AG09319 (cell line): Measurements from ENCODE around the gene TANGO6.
A peak's percentile ranks its signal among the peaks of the same experiment; 100 is the strongest.

Experiments used
- DNase-seq: peaks from one replicate; pipeline ENCODE4 v3.0.0-alpha.2; 2010; ENCODE audit warnings: low read depth; ENCODE audit errors: extremely low read depth
- TF ChIP-seq, protein P1 (sequence below): IDR thresholded peaks from 2 replicates; pipeline ENCODE4 v1.5.1; 2011; ENCODE audit warnings: low read depth, mild to moderate bottlenecking, inconsistent platforms, low read length, moderate library complexity

TANGO6 gene

DNA sequence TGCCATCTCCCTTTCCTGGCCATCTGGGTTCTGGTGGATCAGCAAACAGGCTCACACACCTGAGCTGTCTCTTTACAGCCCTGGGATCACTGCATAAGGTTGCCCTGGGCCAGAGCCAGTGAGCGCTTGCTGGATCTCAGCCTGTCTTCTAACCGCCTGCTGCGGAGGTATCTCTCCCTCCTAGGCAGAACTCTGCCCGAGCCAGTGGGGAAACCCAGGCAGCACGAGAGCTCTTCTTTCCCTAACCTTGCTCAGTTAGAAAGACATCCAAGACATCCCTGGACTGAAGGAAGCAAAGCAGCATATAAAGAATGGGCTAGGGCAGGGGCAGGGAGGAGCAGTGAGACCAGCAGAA is 268.5 kb downstream of the TANGO6 start:
- no peak for DNase-seq
- TF ChIP-seq, protein P1, sequence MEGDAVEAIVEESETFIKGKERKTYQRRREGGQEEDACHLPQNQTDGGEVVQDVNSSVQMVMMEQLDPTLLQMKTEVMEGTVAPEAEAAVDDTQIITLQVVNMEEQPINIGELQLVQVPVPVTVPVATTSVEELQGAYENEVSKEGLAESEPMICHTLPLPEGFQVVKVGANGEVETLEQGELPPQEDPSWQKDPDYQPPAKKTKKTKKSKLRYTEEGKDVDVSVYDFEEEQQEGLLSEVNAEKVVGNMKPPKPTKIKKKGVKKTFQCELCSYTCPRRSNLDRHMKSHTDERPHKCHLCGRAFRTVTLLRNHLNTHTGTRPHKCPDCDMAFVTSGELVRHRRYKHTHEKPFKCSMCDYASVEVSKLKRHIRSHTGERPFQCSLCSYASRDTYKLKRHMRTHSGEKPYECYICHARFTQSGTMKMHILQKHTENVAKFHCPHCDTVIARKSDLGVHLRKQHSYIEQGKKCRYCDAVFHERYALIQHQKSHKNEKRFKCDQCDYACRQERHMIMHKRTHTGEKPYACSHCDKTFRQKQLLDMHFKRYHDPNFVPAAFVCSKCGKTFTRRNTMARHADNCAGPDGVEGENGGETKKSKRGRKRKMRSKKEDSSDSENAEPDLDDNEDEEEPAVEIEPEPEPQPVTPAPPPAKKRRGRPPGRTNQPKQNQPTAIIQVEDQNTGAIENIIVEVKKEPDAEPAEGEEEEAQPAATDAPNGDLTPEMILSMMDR = no peak

DNA sequence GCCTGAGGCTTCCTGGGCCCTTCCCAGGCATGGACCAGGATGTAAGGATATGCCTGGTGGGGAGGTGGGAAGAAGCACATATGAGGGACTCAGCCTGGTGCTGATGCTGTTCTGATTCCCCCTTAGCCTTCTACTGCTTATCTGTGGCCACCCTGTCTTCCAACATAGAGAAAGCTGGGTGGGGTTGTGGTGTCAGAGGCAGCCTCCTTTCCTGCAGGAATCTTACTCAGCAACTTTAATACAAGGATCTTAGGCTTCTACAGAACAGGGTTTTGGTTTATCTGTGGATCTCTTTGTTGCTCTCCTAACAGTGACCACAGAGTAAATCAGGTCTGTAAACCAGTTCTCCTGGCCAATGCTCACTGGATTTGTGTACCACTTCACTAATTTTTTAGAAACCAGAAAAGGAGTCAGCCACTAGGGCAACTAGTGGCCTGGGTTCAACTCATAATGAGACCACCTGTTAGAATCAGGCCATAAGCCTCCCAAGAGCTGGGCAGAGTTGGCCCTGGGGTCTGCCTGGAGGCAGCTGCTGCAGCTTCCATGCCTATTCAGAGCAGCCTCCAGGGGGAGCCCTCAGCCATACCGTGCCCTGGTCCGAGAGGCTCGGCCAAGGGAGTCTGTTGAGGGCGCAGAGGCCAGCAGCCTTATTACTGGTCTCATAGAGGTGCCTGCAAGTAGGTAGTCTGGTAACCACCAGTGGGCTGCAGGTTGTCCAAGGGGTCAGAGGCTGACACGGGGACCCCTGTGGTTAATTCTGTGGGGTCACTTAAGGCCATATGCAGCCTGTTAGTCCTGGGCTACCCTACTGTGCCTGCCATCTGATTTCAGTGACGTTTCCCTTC is 269.2 kb downstream of the TANGO6 start:
- DNase-seq = no peak
- TF ChIP-seq, protein P1 = peak; percentile 78

DNA sequence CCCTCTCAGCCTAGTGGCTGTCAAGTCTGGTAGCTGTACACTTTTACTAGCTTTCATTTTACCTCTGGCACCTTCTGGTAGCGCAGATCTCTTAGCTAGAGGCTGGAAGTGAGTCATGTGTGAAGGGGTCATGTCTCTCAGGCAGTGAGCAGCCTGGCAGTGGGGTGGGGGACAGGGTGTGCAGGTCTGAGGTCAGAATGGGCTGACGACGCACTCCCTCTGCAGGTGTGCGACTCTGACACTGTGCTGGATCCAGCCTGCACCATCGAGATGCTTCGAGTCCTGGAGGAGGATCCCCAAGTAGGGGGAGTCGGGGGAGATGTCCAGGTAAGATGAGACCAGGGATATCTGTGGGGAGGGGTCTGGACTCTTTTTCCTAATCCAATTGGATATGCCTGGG is 269.9 kb downstream of the TANGO6 start:
- TF ChIP-seq, protein P1 = no peak
- no peak for DNase-seq

DNA sequence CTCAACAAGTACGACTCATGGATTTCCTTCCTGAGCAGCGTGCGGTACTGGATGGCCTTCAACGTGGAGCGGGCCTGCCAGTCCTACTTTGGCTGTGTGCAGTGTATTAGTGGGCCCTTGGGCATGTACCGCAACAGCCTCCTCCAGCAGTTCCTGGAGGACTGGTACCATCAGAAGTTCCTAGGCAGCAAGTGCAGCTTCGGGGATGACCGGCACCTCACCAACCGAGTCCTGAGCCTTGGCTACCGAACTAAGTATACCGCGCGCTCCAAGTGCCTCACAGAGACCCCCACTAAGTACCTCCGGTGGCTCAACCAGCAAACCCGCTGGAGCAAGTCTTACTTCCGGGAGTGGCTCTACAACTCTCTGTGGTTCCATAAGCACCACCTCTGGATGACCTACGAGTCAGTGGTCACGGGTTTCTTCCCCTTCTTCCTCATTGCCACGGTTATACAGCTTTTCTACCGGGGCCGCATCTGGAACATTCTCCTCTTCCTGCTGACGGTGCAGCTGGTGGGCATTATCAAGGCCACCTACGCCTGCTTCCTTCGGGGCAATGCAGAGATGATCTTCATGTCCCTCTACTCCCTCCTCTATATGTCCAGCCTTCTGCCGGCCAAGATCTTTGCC is 271.1 kb downstream of the TANGO6 start:
- TF ChIP-seq, protein P1 = no peak
- DNase-seq = no peak

DNA sequence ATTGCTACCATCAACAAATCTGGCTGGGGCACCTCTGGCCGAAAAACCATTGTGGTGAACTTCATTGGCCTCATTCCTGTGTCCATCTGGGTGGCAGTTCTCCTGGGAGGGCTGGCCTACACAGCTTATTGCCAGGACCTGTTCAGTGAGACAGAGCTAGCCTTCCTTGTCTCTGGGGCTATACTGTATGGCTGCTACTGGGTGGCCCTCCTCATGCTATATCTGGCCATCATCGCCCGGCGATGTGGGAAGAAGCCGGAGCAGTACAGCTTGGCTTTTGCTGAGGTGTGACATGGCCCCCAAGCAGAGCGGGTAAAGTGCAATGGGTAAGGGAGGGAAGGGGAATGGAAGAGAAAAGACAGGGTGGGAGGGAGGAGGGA is 271.6 kb downstream of the TANGO6 start:
- TF ChIP-seq, protein P1 = no peak

DNA sequence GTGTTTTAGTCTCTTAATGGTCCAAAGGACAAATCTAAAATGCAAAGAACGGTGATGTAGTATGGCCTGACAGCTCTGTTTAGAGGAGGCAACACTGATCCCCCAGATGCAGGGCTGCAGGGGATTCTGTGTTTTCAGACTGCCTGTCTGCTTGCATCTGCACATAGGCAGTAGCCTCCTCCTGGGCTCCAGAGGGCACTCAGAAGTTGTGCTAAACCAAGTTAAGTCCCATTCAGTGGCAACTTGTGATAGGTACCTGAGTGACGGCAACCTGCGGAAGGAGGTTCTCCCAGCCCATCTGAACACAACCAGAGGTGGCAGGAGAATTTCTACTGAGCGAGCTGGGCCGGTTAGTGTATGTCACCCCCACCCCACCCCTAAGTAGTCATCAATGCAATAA is 272.0 kb downstream of the TANGO6 start:
- DNase-seq = no peak
- TF ChIP-seq, protein P1 = no peak

More for the DNA sequence above, 271.6 kb downstream of the TANGO6 start:
- no peak for DNase-seq

DNA sequence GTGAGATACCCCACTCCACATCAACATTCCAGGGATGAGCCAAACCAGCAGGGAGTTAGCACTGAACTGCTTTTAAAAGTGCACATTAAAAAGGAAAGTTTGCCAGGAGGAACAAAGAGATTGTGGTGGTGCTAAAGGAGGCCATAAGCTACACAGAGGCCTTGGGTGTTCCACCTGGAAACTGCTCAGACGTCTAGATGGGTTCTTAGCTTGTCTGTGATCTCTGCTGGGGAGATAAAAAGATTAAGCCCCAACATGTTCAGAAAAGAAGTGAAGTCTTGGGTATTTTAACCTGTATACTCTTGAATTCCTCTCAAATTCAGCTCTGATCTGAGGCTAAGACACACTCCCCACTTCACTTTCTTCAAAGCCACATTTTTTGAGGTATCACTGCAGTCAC is 272.5 kb downstream of the TANGO6 start:
- no peak for DNase-seq
- TF ChIP-seq, protein P1 = no peak
